Fibroblast of skin of back (primary cell): ENCODE results near the gene FAM240A. TPM values are rescaled to one million over a fixed set of nuclear protein-coding genes. Genes with fewer than 3 reads are reported as not detected.
"Not testable (repeated sequence)": the region's sequence is repeated elsewhere in the genome, so short reads cannot be mapped to it uniquely, and the experiment has no call there.

ENCODE experiments used
- DNase-seq: peaks from one replicate; pipeline ENCODE4 v3.0.0-alpha.2; 2013
- polyA plus RNA-seq, 2 experiments: library from polyadenylated mRNA; unstranded; fragments of 120-200 nt; gene quantifications; one replicate each; pipeline ENCODE4 v1.2.1, GENCODE V29; 2013; ENCODE audit not compliant: insufficient read length in 2 of 2

Gene FAM240A
- not detected for polyA plus RNA-seq (2013, experiment 1 of 2; ENCODE audit: insufficient read length)
- not detected for polyA plus RNA-seq (2013, experiment 2 of 2; ENCODE audit: insufficient read length)

- no peak for DNase-seq
Observed at GRCh38 chr3:46612324-46612723, at the start of gene FAM240A. FAM240A (plus strand) TSS chr3:46612525; CDS start chr3:46612684, 159 bp downstream.

GRCh38 chr3:46564190-46565021 lies 47.9 kb upstream of the FAM240A start:
- peak; percentile 84 for DNase-seq

- no peak for DNase-seq
Observed at GRCh38 chr3:46565077-46565476, 47.2 kb upstream of the FAM240A start.

GRCh38 chr3:46565607-46566039 lies 46.7 kb upstream of the FAM240A start:
- peak; percentile 36 for DNase-seq

GRCh38 chr3:46566040-46566641 lies 46.2 kb upstream of the FAM240A start, which contains the start of gene LRRC2:
LRRC2 (minus strand) TSS chr3:46566302; CDS start chr3:46551591, 14,711 bp downstream.
- DNase-seq, result peak; percentile 80

GRCh38 chr3:46571684-46572083 lies 40.6 kb upstream of the FAM240A start:
- DNase-seq, result no peak

- DNase-seq, result no peak
Observed at GRCh38 chr3:46573701-46574100, 38.6 kb upstream of the FAM240A start.

GRCh38 chr3:46574243-46574646 lies 38.1 kb upstream of the FAM240A start:
- no peak for DNase-seq

- DNase-seq, result no peak
Observed at GRCh38 chr3:46574881-46575576, 37.3 kb upstream of the FAM240A start.

GRCh38 chr3:46575577-46576222 lies 36.6 kb upstream of the FAM240A start:
- DNase-seq, result no peak

GRCh38 chr3:46576386-46576785 lies 35.9 kb upstream of the FAM240A start:
- no peak for DNase-seq

- no peak for DNase-seq
Observed at GRCh38 chr3:46576879-46577278, 35.4 kb upstream of the FAM240A start.

- DNase-seq, result not testable (repeated sequence)
Observed at GRCh38 chr3:46577580-46578249, 34.6 kb upstream of the FAM240A start.

GRCh38 chr3:46578973-46579755 lies 33.2 kb upstream of the FAM240A start:
- DNase-seq, result no peak

GRCh38 chr3:46579756-46580286 lies 32.5 kb upstream of the FAM240A start:
- DNase-seq, result no peak

GRCh38 chr3:46580675-46581074 lies 31.6 kb upstream of the FAM240A start:
- DNase-seq, result no peak

GRCh38 chr3:46584598-46585467 lies 27.5 kb upstream of the FAM240A start:
- no peak for DNase-seq

GRCh38 chr3:46585799-46586693 lies 26.3 kb upstream of the FAM240A start:
- no peak for DNase-seq
